Hepatocyte (in vitro differentiated cells): ENCODE measurements around the gene SCPEP1. TPM values are rescaled to one million over a fixed set of nuclear protein-coding genes. Genes with fewer than 3 reads are reported as not detected.

Experiments
- DNase-seq: peaks from one replicate; pipeline ENCODE4 v3.0.0-alpha.2; 2016; ENCODE audit warnings: low spot score
- H2AFZ ChIP-seq: fragments of 200-600 bp; sonication (generic); 2 replicates; pipeline ENCODE4 v1.6.0; 2016; ENCODE audit warnings: antibody characterized with exemption, mild to moderate bottlenecking
- H3K27ac ChIP-seq: fragments of 200-600 bp; sonication (generic); 2 replicates; pipeline ENCODE4 v1.5.1; 2016; ENCODE audit warnings: mild to moderate bottlenecking
- H3K27me3 ChIP-seq: fragments of 200-600 bp; sonication (generic); 2 replicates; pipeline ENCODE4 v1.6.1; 2016
- H3K36me3 ChIP-seq: fragments of 200-600 bp; sonication (generic); replicated peaks from 2 replicates; pipeline ENCODE4 v1.5.1; 2016; ENCODE audit warnings: low read depth; ENCODE audit not compliant: insufficient read depth
- H3K4me1 ChIP-seq: fragments of 200-600 bp; sonication (generic); 2 replicates; pipeline ENCODE4 v1.5.1; 2016; ENCODE audit warnings: mild to moderate bottlenecking, moderate library complexity; ENCODE audit not compliant: insufficient read depth
- H3K4me2 ChIP-seq: fragments of 200-600 bp; sonication (generic); 2 replicates; pipeline ENCODE4 v1.6.0; 2016
- H3K4me3 ChIP-seq: fragments of 200-600 bp; sonication (generic); 2 replicates; pipeline ENCODE4 v1.5.1; 2016; ENCODE audit warnings: mild to moderate bottlenecking
- H3K79me2 ChIP-seq: fragments of 200-600 bp; sonication (generic); 2 replicates; pipeline ENCODE4 v1.6.0; 2017; ENCODE audit warnings: mild to moderate bottlenecking
- H3K9me2 ChIP-seq: fragments of 200-600 bp; sonication (generic); replicated peaks from 2 replicates; pipeline ENCODE4 v1.6.0; 2017; ENCODE audit warnings: mild to moderate bottlenecking; ENCODE audit not compliant: insufficient read depth
- H3K9me3 ChIP-seq: fragments of 200-600 bp; sonication (generic); 2 replicates; pipeline ENCODE4 v1.5.1; 2016; ENCODE audit warnings: low read depth, mild to moderate bottlenecking
- H4K20me1 ChIP-seq: fragments of 200-600 bp; sonication (generic); 2 replicates; pipeline ENCODE4 v1.6.0; 2016; ENCODE audit warnings: mild to moderate bottlenecking; ENCODE audit not compliant: insufficient read depth, poor library complexity, severe bottlenecking
- EZH2 ChIP-seq: fragments of 200-600 bp; sonication (generic); IDR thresholded peaks from 2 replicates; pipeline ENCODE4 v1.6.1; 2016; ENCODE audit warnings: antibody characterized with exemption, mild to moderate bottlenecking, borderline replicate concordance
- EZH2phosphoT487 ChIP-seq: fragments of 200-600 bp; sonication (generic); IDR thresholded peaks from one replicate; pipeline ENCODE4 v1.6.1; 2018; ENCODE audit warnings: antibody characterized with exemption, mild to moderate bottlenecking, low read depth, moderate library complexity; ENCODE audit not compliant: unreplicated experiment, severe bottlenecking
- WGBS: methylation state at CpG from one replicate; pipeline ENCODE4 v1.1.6; 2016; ENCODE audit warnings: low lambda C conversion rate; ENCODE audit errors: missing lambda C conversion rate; 5-methylcytosine and 5-hydroxymethylcytosine counted together
- polyA plus RNA-seq: library from polyadenylated mRNA; unstranded; fragments of >200 nt; fragmentation: Nextera tagmentation; extraction: Ambion mirVana; gene quantifications from 2 replicates; pipeline ENCODE4 v1.2.1, GENCODE V29; 2016
- total RNA-seq: library from RNA; depleted of rRNA; stranded (reverse); fragments of >200 nt; gene quantifications from 2 replicates; pipeline ENCODE4 v1.2.3, GENCODE V29; 2014
- TF ChIP-seq, protein P1 (sequence below): fragments of 200-600 bp; sonication (generic); IDR thresholded peaks from 2 replicates; pipeline ENCODE4 v1.5.1; 2016; ENCODE audit warnings: antibody characterized with exemption, mild to moderate bottlenecking; ENCODE audit not compliant: poor library complexity

The SCPEP1 gene
- total and polyA plus RNA-seq, 2 experiments from 2014 or later: 81.2 to 90.5 TPM

GRCh38 chr17:56947741-56948140 is 30.2 kb upstream of the SCPEP1 start:
- no peaks in the 10 kb centered on the region for H3K9me2 ChIP-seq
- H3K4me3 ChIP-seq: no peak overlapping the region
- H4K20me1 ChIP-seq: peaks cover 4% of the 10 kb centered on the region
- H3K27ac ChIP-seq: no peak overlapping the region
- peaks cover 8% of the 10 kb centered on the region for H3K79me2 ChIP-seq
- TF ChIP-seq EZH2phosphoT487 (no peak), EZH2 (no peak)
- TF ChIP-seq, protein P1, sequence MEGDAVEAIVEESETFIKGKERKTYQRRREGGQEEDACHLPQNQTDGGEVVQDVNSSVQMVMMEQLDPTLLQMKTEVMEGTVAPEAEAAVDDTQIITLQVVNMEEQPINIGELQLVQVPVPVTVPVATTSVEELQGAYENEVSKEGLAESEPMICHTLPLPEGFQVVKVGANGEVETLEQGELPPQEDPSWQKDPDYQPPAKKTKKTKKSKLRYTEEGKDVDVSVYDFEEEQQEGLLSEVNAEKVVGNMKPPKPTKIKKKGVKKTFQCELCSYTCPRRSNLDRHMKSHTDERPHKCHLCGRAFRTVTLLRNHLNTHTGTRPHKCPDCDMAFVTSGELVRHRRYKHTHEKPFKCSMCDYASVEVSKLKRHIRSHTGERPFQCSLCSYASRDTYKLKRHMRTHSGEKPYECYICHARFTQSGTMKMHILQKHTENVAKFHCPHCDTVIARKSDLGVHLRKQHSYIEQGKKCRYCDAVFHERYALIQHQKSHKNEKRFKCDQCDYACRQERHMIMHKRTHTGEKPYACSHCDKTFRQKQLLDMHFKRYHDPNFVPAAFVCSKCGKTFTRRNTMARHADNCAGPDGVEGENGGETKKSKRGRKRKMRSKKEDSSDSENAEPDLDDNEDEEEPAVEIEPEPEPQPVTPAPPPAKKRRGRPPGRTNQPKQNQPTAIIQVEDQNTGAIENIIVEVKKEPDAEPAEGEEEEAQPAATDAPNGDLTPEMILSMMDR: no peak
- WGBS: 69% methylated on average over 1 of the region's 1 CpG
- no peak overlapping the region for H2AFZ ChIP-seq
- no peaks in the 10 kb centered on the region for H3K36me3 ChIP-seq
- no peak for DNase-seq
- H3K27me3 ChIP-seq: no peaks in the 10 kb centered on the region
- H3K4me2 ChIP-seq: no peak overlapping the region
- H3K9me3 ChIP-seq: no peaks in the 10 kb centered on the region
- no peaks in the 10 kb centered on the region for H3K4me1 ChIP-seq

- H3K4me1 ChIP-seq: no peaks in the 10 kb centered on the region
- peaks cover 4% of the 10 kb centered on the region for H4K20me1 ChIP-seq
- no peak overlapping the region for H3K27ac ChIP-seq
- peaks cover 9% of the 10 kb centered on the region for H3K79me2 ChIP-seq
- TF ChIP-seq, protein P1: no peak
- TF ChIP-seq EZH2phosphoT487 (no peak), EZH2 (no peak)
- no peak overlapping the region for H3K4me2 ChIP-seq
- no peaks in the 10 kb centered on the region for H3K9me2 ChIP-seq
- no peaks in the 10 kb centered on the region for H3K36me3 ChIP-seq
- H3K27me3 ChIP-seq: no peaks in the 10 kb centered on the region
- no peak overlapping the region for H3K4me3 ChIP-seq
- H2AFZ ChIP-seq: no peak overlapping the region
- no peak for DNase-seq
- H3K9me3 ChIP-seq: no peaks in the 10 kb centered on the region
- WGBS: 100% methylated on average over 1 of the region's 1 CpG
Measured at GRCh38 chr17:56948491-56948890, 29.4 kb upstream of the SCPEP1 start.

- no peaks in the 10 kb centered on the region for H3K36me3 ChIP-seq
Measured at GRCh38 chr17:56949595-56949994, 28.3 kb upstream of the SCPEP1 start.

More at GRCh38 chr17:56949595-56949994, 28.3 kb upstream of the SCPEP1 start:
- Histone ChIP-seq H4K20me1 (peaks cover 4% of the 10 kb centered on the region), H3K4me2 (no peak overlapping the region), H2AFZ (no peak overlapping the region), H3K4me3 (no peak overlapping the region), H3K4me1 (no peaks in the 10 kb centered on the region), H3K27me3 (no peaks in the 10 kb centered on the region), H3K27ac (no peak overlapping the region), H3K9me2 (no peaks in the 10 kb centered on the region), H3K79me2 (peaks cover 18% of the 10 kb centered on the region), H3K9me3 (no peaks in the 10 kb centered on the region)
- WGBS: 97% methylated on average over 3 of the region's 3 CpGs
- TF ChIP-seq EZH2 (no peak), EZH2phosphoT487 (no peak)
- TF ChIP-seq, protein P1: no peak
- no peak for DNase-seq
